H1 (cell line): Measurements from ENCODE around the gene FHL2. TPM values are rescaled to one million over a fixed set of nuclear protein-coding genes. Genes with fewer than 3 reads are reported as not detected.

Experiments
- CTCF ChIA-PET: fragments of 300-600 bp; sonication (Branson Sonifier 250); formaldehyde crosslinking; loops from one replicate; lab custom pipeline; 2021; ENCODE audit not compliant: partially characterized antibody; lab: Charles Lee
- POLR2A ChIA-PET: fragments of 300-600 bp; sonication (Branson Sonifier 250); formaldehyde crosslinking; loops from one replicate; lab custom pipeline; 2021; ENCODE audit warnings: inconsistent platforms; ENCODE audit not compliant: partially characterized antibody; lab: Charles Lee
- DNase-seq, 2 experiments: peaks; one replicate each; pipeline versions ENCODE4 v3.0.0 to v3.0.0-alpha.2; 2010 to 2022; ENCODE audit warnings: low spot score in 2 of 2, low read depth in 1 of 2, mixed read lengths in 1 of 2
- FAIRE-seq: peaks from 2 replicates; lab custom pipeline; 2011; peaks lifted over from hg19 to GRCh38; lab: Jason Lieb, UNC
- H2AFZ ChIP-seq: 2 replicates; pipeline ENCODE4 v1.8.1; 2012; ENCODE audit warnings: low read length, inconsistent platforms
- H2AK5ac ChIP-seq: 2 replicates; pipeline ENCODE4 v1.6.1; 2013; ENCODE audit warnings: low read depth, low read length
- H2BK120ac ChIP-seq: replicated peaks from 2 replicates; pipeline ENCODE3; 2013; ENCODE audit warnings: low read depth, low read length, inconsistent platforms
- H2BK12ac ChIP-seq: 2 replicates; pipeline ENCODE4 v1.6.1; 2013; ENCODE audit warnings: low read depth, low read length
- H2BK15ac ChIP-seq: 2 replicates; pipeline ENCODE4 v1.6.1; 2013; ENCODE audit warnings: low read length
- H2BK20ac ChIP-seq: 2 replicates; pipeline ENCODE4 v1.6.1; 2013; ENCODE audit warnings: low read length
- H2BK5ac ChIP-seq: 2 replicates; pipeline ENCODE4 v1.6.1; 2013; ENCODE audit warnings: low read depth, low read length
- H3K14ac ChIP-seq: 2 replicates; pipeline ENCODE4 v1.6.1; 2013; ENCODE audit warnings: inconsistent platforms; ENCODE audit not compliant: insufficient read length
- H3K18ac ChIP-seq: 2 replicates; pipeline ENCODE4 v1.6.1; 2013; ENCODE audit warnings: low read length; ENCODE audit errors: extremely low read depth
- H3K23ac ChIP-seq: 2 replicates; pipeline ENCODE4 v1.6.1; 2013; ENCODE audit warnings: inconsistent platforms; ENCODE audit not compliant: insufficient read length
- H3K23me2 ChIP-seq: 2 replicates; pipeline ENCODE4 v1.6.1; 2013; ENCODE audit warnings: low read depth, low read length
- H3K27ac ChIP-seq: 2 replicates; pipeline ENCODE4 v1.6.1; 2011; ENCODE audit warnings: low read depth, low read length, inconsistent platforms
- H3K27me3 ChIP-seq, 4 experiments: replicated peaks in 1 of 4; 1 replicate in 1 of 4; 2 replicates in 3 of 4; pipeline versions ENCODE4 v1.6.1 to v1.8.1; 2011 to 2013; ENCODE audit warnings: low read length in 3 of 4, mild to moderate bottlenecking in 3 of 4, inconsistent platforms in 2 of 4, mixed read lengths in 2 of 4, moderate library complexity in 1 of 4; ENCODE audit not compliant: control insufficient read depth in 3 of 4, insufficient read depth in 3 of 4; ENCODE audit errors: extremely low read depth in 1 of 4
- H3K36me3 ChIP-seq, 4 experiments: 2 replicates each; pipeline versions ENCODE4 v1.6.1 to v1.8.1; 2011 to 2013; ENCODE audit warnings: mild to moderate bottlenecking in 4 of 4, low read length in 3 of 4, moderate library complexity in 2 of 4, control low read depth in 1 of 4, inconsistent platforms in 1 of 4; ENCODE audit not compliant: insufficient read depth in 4 of 4, control insufficient read depth in 2 of 4
- H3K4ac ChIP-seq: replicated peaks from 2 replicates; pipeline ENCODE3; 2013; ENCODE audit warnings: low read length, low read depth, mixed read lengths, inconsistent platforms; ENCODE audit not compliant: insufficient read length
- H3K4me1 ChIP-seq, 4 experiments: replicated peaks in 1 of 4; 1 replicate in 1 of 4; 2 replicates in 3 of 4; pipeline versions ENCODE4 v1.6.1 to v1.8.1; 2011 to 2013; ENCODE audit warnings: low read length in 3 of 4, inconsistent platforms in 2 of 4, mixed read lengths in 1 of 4; ENCODE audit not compliant: insufficient read depth in 4 of 4, control insufficient read depth in 3 of 4
- H3K4me2 ChIP-seq, 2 experiments: 2 replicates each; pipeline versions ENCODE4 v1.6.1 to v1.8.1; 2011 to 2013; ENCODE audit warnings: low read depth in 2 of 2, low read length in 2 of 2, control low read depth in 1 of 2, inconsistent platforms in 1 of 2, mild to moderate bottlenecking in 1 of 2; ENCODE audit not compliant: insufficient read depth in 1 of 2
- H3K4me3 ChIP-seq, 4 experiments: fragments of 200-600, 300-600 bp in 1 of 4; sonication (generic), shearing (Covaris generic), sonication (Bioruptor Twin) in 1 of 4; 2 replicates each; pipeline versions ENCODE4 v1.5.1 to v1.8.1; 2011 to 2016; ENCODE audit warnings: low read length in 4 of 4, low read depth in 3 of 4, control low read depth in 2 of 4, inconsistent platforms in 2 of 4, mild to moderate bottlenecking in 2 of 4, mixed read lengths in 1 of 4, moderate library complexity in 1 of 4; ENCODE audit not compliant: insufficient read depth in 2 of 4; ENCODE audit errors: extremely low read depth in 1 of 4
- H3K56ac ChIP-seq: replicated peaks from 2 replicates; pipeline ENCODE3; 2013; ENCODE audit warnings: low read depth, mild to moderate bottlenecking, mixed read lengths, low read length, inconsistent platforms; ENCODE audit not compliant: insufficient read length
- H3K79me1 ChIP-seq: 2 replicates; pipeline ENCODE4 v1.6.1; 2013; ENCODE audit warnings: low read depth, low read length, control low read depth
- H3K79me2 ChIP-seq, 2 experiments: 2 replicates each; pipeline versions ENCODE4 v1.6.1 to v1.8.1; 2012 to 2013; ENCODE audit warnings: low read length in 2 of 2, mild to moderate bottlenecking in 2 of 2, inconsistent platforms in 1 of 2; ENCODE audit not compliant: insufficient read depth in 2 of 2, control insufficient read depth in 1 of 2
- H3K9ac ChIP-seq, 4 experiments: replicated peaks in 1 of 4; 1 replicate in 1 of 4; 2 replicates in 3 of 4; pipeline versions ENCODE4 v1.6.1 to v1.8.1; 2011 to 2013; ENCODE audit warnings: low read depth in 3 of 4, low read length in 3 of 4, control low read depth in 2 of 4, mild to moderate bottlenecking in 2 of 4, moderate library complexity in 2 of 4, inconsistent platforms in 1 of 4; ENCODE audit errors: extremely low read depth in 1 of 4
- H3K9me3 ChIP-seq, 2 experiments: 2 replicates each; pipeline versions ENCODE4 v1.6.1 to v1.8.1; 2012 to 2013; ENCODE audit warnings: mild to moderate bottlenecking in 2 of 2, moderate library complexity in 2 of 2, control low read depth in 1 of 2, inconsistent platforms in 1 of 2, low read depth in 1 of 2, low read length in 1 of 2, mixed read lengths in 1 of 2; ENCODE audit not compliant: insufficient read depth in 2 of 2
- H4K20me1 ChIP-seq, 2 experiments: replicated peaks in 1 of 2; 2 replicates each; pipeline versions ENCODE3 to v1.8.1; 2011 to 2013; ENCODE audit warnings: inconsistent platforms in 2 of 2, low read length in 2 of 2, mild to moderate bottlenecking in 1 of 2; ENCODE audit not compliant: insufficient read depth in 2 of 2, control insufficient read depth in 1 of 2
- H4K5ac ChIP-seq: 2 replicates; pipeline ENCODE4 v1.6.1; 2013; ENCODE audit warnings: low read length, low read depth, mixed read lengths, inconsistent platforms; ENCODE audit not compliant: insufficient read length
- H4K8ac ChIP-seq: 2 replicates; pipeline ENCODE4 v1.8.0; 2013; ENCODE audit warnings: mild to moderate bottlenecking, moderate library complexity, low read length, inconsistent platforms; ENCODE audit not compliant: insufficient read depth; ENCODE audit errors: extremely low read depth
- H4K91ac ChIP-seq: replicated peaks from 2 replicates; pipeline ENCODE3; 2013; ENCODE audit warnings: low read length, mixed read lengths, inconsistent platforms; ENCODE audit not compliant: insufficient read length
- BCL11A ChIP-seq, 2 experiments: IDR thresholded peaks; one replicate each; pipeline ENCODE4 v1.6.1; 2011; ENCODE audit warnings: low read depth in 2 of 2, low read length in 2 of 2, mild to moderate bottlenecking in 2 of 2
- EGR1 ChIP-seq: IDR thresholded peaks from 2 replicates; pipeline ENCODE4 v1.6.1; 2011; ENCODE audit warnings: low read depth, low read length, borderline replicate concordance
- HDAC6 ChIP-seq: IDR thresholded peaks from one replicate; pipeline ENCODE4 v1.7.1; 2012; ENCODE audit warnings: low read depth, mild to moderate bottlenecking, inconsistent platforms, low read length, moderate library complexity
- KDM1A ChIP-seq: fragments of 200-600, 300-600 bp; sonication (generic); IDR thresholded peaks from 2 replicates; pipeline ENCODE4 v1.7.1; 2016; ENCODE audit warnings: mild to moderate bottlenecking, low read length, borderline replicate concordance
- KDM4A ChIP-seq: IDR thresholded peaks from one replicate; pipeline ENCODE4 v1.7.1; 2012; ENCODE audit warnings: low read depth, mild to moderate bottlenecking, moderate library complexity, low read length, inconsistent platforms; ENCODE audit not compliant: severe bottlenecking
- SIRT6 ChIP-seq: IDR thresholded peaks from one replicate; pipeline ENCODE4 v1.7.1; 2012; ENCODE audit warnings: low read length, inconsistent platforms
- WGBS, 2 experiments: shearing (Covaris generic) in 1 of 2; methylation state at CpG; one replicate each; pipeline versions ENCODE4 v1.1.6 to v1.1.7; 2013 to 2015; ENCODE audit warnings: low lambda C conversion rate in 2 of 2, mixed read lengths in 2 of 2, inconsistent platforms in 1 of 2, low coverage in 1 of 2, missing lambda C conversion rate in 1 of 2; ENCODE audit not compliant: insufficient replicate concordance in 2 of 2, insufficient coverage in 1 of 2, insufficient read length in 1 of 2; ENCODE audit errors: extremely low coverage in 1 of 2, missing lambda C conversion rate in 1 of 2; 5-methylcytosine and 5-hydroxymethylcytosine counted together
- polyA plus RNA-seq, 7 experiments: library from polyadenylated mRNA; depleted of rRNA in 3 of 7; stranded (reverse) in 5 of 7; unstranded in 2 of 7; fragments of >200 nt in 5 of 7; fragments of 200-250 nt in 2 of 7; gene quantifications; 1 replicate in 5 of 7; 2 replicates in 1 of 7; 4 replicates in 1 of 7; pipeline versions ENCODE4 v1.2.1 to v1.2.3, GENCODE V29; 2011 to 2013; ENCODE audit warnings: missing spikeins in 2 of 7, mixed read lengths in 2 of 7
- total RNA-seq: library from RNA; stranded (reverse); fragmentation: NEBNext Ultra II Directional; extraction: Animal tissue kit (Norgen Biotek cat#: 25700); gene quantifications from 2 replicates; pipeline ENCODE4 v1.2.1, GENCODE V29; 2021
- TF ChIP-seq, protein P1 (sequence below), 3 experiments: IDR thresholded peaks; 1 replicate in 2 of 3; 2 replicates in 1 of 3; pipeline versions ENCODE4 v1.5.1 to v1.6.1; 2011; ENCODE audit warnings: low read length in 3 of 3, mild to moderate bottlenecking in 3 of 3, inconsistent platforms in 2 of 3, low read depth in 1 of 3, moderate library complexity in 1 of 3; ENCODE audit not compliant: insufficient read depth in 1 of 3; ENCODE audit errors: control extremely low read depth in 1 of 3
- TF ChIP-seq, protein P2 (sequence below): IDR thresholded peaks from 2 replicates; pipeline ENCODE4 v1.6.1; 2012; ENCODE audit warnings: inconsistent platforms

FHL2 gene
- total and polyA plus RNA-seq, 2 of the 8 experiments (the other 6 are each of a cell fraction or from before 2014, with no cell fraction given), result 33.2 to 64.3 TPM

DNA sequence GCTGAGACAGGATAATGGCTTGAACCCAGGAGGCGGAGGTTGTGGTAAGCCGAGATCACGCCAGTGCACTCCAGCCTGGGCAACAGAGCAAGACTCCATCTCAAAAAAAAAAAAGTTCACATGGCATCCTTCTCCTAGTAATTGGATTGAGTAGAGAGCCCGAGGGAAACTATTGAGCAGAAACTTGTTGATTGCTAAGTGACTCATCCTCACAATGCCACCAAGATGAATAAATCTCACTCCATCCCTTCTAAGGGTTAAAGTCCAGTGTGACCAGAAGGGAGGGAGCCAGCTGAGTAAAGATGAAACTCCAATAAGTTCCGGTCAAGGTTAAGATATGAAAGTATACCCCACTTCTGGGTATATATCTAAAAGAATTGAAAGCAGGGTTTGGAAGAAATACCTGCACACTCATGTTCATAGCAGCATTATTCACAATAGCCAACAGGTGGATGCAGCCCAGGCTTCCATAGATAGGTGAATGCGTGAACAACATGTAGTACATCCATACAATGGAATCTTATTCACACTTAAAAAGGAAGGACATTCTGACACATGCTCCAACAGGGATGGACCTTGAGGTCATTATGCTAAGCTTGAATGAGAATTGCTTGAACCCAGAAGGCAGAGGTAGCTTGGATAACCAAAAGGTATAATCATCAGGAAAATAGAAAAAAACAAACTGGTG lies 13.0 kb upstream of the FHL2 start:
- Histone ChIP-seq H3K79me1 (no peaks in the 10 kb centered on the region), H3K9ac (no peak overlapping the region), H4K5ac (no peak overlapping the region), H4K91ac (no peak overlapping the region), H3K56ac (no peak overlapping the region)
- WGBS, 2 experiments, result 89% methylated on average over 6 of the region's 6 CpGs; no CpG with 5 or more reads in 1 of the 2 experiments
- TF ChIP-seq KDM4A (no peak), EGR1 (no peak), SIRT6 (no peak), KDM1A (no peak), HDAC6 (no peak), BCL11A (IDR thresholded peaks at IDR 0.05; ENCODE audit: low read depth in 2 of 2, low read length in 2 of 2) (no peak)
- TF ChIP-seq, protein P1, sequence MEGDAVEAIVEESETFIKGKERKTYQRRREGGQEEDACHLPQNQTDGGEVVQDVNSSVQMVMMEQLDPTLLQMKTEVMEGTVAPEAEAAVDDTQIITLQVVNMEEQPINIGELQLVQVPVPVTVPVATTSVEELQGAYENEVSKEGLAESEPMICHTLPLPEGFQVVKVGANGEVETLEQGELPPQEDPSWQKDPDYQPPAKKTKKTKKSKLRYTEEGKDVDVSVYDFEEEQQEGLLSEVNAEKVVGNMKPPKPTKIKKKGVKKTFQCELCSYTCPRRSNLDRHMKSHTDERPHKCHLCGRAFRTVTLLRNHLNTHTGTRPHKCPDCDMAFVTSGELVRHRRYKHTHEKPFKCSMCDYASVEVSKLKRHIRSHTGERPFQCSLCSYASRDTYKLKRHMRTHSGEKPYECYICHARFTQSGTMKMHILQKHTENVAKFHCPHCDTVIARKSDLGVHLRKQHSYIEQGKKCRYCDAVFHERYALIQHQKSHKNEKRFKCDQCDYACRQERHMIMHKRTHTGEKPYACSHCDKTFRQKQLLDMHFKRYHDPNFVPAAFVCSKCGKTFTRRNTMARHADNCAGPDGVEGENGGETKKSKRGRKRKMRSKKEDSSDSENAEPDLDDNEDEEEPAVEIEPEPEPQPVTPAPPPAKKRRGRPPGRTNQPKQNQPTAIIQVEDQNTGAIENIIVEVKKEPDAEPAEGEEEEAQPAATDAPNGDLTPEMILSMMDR (IDR thresholded peaks at IDR 0.05; ENCODE audit: control extremely low read depth in 1 of 3, insufficient read depth in 1 of 3, low read depth in 1 of 3, low read length in 3 of 3), result no peak
- TF ChIP-seq, protein P2, sequence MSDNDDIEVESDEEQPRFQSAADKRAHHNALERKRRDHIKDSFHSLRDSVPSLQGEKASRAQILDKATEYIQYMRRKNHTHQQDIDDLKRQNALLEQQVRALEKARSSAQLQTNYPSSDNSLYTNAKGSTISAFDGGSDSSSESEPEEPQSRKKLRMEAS, result no peak
- TF ChIP-seq, all 59 proteins: peak for 0
- no peak overlapping the region for H3K18ac ChIP-seq
- H4K8ac ChIP-seq, result no peak overlapping the region
- no peak overlapping the region for H3K23ac ChIP-seq
- no peak overlapping the region for H2BK120ac ChIP-seq
- H3K27me3 ChIP-seq, result no peaks in the 10 kb centered on the region; a peak in 1 of 7 replicates
- no peak for FAIRE-seq
- H3K14ac ChIP-seq, result no peak overlapping the region
- no peaks in the 10 kb centered on the region for H3K9me3 ChIP-seq
- no peak overlapping the region for H3K4ac ChIP-seq
- no peaks in the 10 kb centered on the region for H3K79me2 ChIP-seq
- no peaks in the 10 kb centered on the region for H3K23me2 ChIP-seq
- H2AK5ac ChIP-seq, result no peak overlapping the region
- H4K20me1 ChIP-seq, result no peaks in the 10 kb centered on the region
- H3K36me3 ChIP-seq, result no peaks in the 10 kb centered on the region; a peak in 1 of 8 replicates
- no peak overlapping the region for H2AFZ ChIP-seq
- no peak overlapping the region for H2BK20ac ChIP-seq
- no peak overlapping the region for H2BK5ac ChIP-seq
- no peak for DNase-seq
- no peak overlapping the region for H3K27ac ChIP-seq
- POLR2A ChIA-PET, result interaction anchor here (2.7 kb wide), 1 partner anchor 13 kb away, joined by 13 read pairs; the partner anchor contains the start of gene FHL2
- CTCF ChIA-PET, result interaction anchor here (1.0 to 3.2 kb wide), 3 partner anchors 8 to 109 kb away, joined by 3 to 16 read pairs (median 7); no protein-coding TSS in a partner anchor
- no peak overlapping the region for H3K4me3 ChIP-seq
- H3K4me1 ChIP-seq, result no peaks in the 10 kb centered on the region
- no peak overlapping the region for H3K4me2 ChIP-seq
- H2BK15ac ChIP-seq, result no peak overlapping the region
- no peak overlapping the region for H2BK12ac ChIP-seq
